Breast epithelium (tissue), 4 donors: ENCODE measurements around the gene ZMAT2. TPM values are rescaled to one million over a fixed set of nuclear protein-coding genes. Genes with fewer than 3 reads are reported as not detected.
A peak's percentile ranks its signal among the peaks of the same experiment; 100 is the strongest.

Experiments
- DNase-seq, 2 donors: peaks; one replicate each; pipeline ENCODE4 v3.0.0-alpha.2; 2019; ENCODE audit warnings: low spot score in 2 of 2
- H3K27ac ChIP-seq, 2 donors: fragments of 200-600 bp; sonication (generic) in 1 of 2; one replicate each; pipeline ENCODE4 v1.5.1; 2016 to 2019; ENCODE audit warnings: mild to moderate bottlenecking in 1 of 2
- H3K27me3 ChIP-seq, 2 donors: fragments of 200-600 bp; sonication (generic) in 1 of 2; one replicate each; pipeline versions ENCODE4 v1.5.1 to v1.6.0; 2017 to 2019; ENCODE audit warnings: control low read depth in 1 of 2, mild to moderate bottlenecking in 1 of 2
- H3K36me3 ChIP-seq: fragments of 200-600 bp; one replicate; pipeline ENCODE4 v1.5.1; 2019
- H3K4me1 ChIP-seq, 2 donors: fragments of 200-600 bp; sonication (generic); one replicate each; pipeline ENCODE4 v1.5.1; 2016 to 2019; ENCODE audit warnings: control low read depth in 1 of 2
- H3K4me3 ChIP-seq, 3 donors: fragments of 200-600 bp; sonication (generic); 1 replicate in 2 of 3; 2 replicates in 1 of 3; pipeline ENCODE4 v1.5.1; 2016 to 2019; ENCODE audit warnings: mild to moderate bottlenecking in 3 of 3, moderate library complexity in 2 of 3
- H3K9me3 ChIP-seq, 2 donors: fragments of 200-600 bp; sonication (generic) in 1 of 2; one replicate each; pipeline ENCODE4 v1.5.1; 2016 to 2019; ENCODE audit warnings: control low read depth in 1 of 2
- POLR2A ChIP-seq: fragments of 450-650 bp; IDR thresholded peaks from one replicate; pipeline ENCODE4 v1.6.1; 2016; ENCODE audit warnings: antibody characterized with exemption, mild to moderate bottlenecking, moderate library complexity
- POLR2AphosphoS5 ChIP-seq, 3 donors: sonication (generic); formaldehyde crosslinking; IDR thresholded peaks; one replicate each; pipeline ENCODE4 v1.6.1; 2017; ENCODE audit warnings: antibody characterized with exemption in 3 of 3
- intact Hi-C: fragments of 100-400 bp; cut with DNase I; formaldehyde crosslinking; loops from one replicate; pipeline ENCODE4 v1.15.1; 2023; ENCODE audit warnings: low total_unique reads
- total RNA-seq, 3 donors: library from RNA; depleted of rRNA; stranded (reverse); fragments of >200 nt; gene quantifications; one replicate each; pipeline ENCODE4 v1.1.0, GENCODE V29; 2016
- TF ChIP-seq, protein P1 (sequence below), 3 donors: fragments of 450-650 bp; IDR thresholded peaks; one replicate each; pipeline ENCODE4 v1.5.1; 2016 to 2017; ENCODE audit warnings: antibody characterized with exemption in 3 of 3, mild to moderate bottlenecking in 3 of 3, moderate library complexity in 3 of 3

The ZMAT2 gene
- total RNA-seq, 3 donors from 2014 or later, result 45.2 to 55.0 (median 52.2) TPM

DNA sequence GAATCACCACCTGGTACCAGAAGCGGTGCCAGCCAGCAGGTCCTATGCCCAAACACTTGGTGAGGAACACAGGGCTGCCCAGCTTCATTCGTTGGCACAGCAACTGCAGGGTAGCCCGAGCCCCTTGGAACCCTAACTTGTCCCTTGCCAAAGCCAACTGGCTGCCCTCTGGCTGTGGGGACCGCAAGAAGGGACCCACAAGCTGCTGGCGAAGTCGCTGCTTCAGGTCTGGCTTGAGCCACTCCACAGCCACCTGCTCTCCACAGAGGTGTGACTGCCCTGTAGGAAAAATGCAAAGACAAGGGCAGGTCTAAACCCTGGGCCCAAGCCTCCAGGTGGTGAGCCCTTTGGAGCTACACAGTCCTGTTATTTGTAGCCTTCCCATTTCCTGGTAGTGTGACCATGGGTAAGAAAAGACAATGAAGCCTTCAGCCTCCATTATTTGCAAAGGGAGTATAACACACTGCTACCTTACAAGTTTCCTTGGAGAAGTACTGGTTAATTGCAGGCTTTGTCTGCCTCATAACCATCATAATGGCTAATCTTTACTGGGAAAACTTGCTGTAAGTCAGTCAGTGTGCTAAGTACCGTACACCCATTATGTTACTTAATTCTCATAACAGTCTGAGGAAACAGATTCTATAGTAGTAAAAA lies 28.6 kb upstream of the ZMAT2 start:
- DNase-seq, result no peak
- Histone ChIP-seq H3K27me3 (no peaks in the 10 kb centered on the region), H3K27ac (no peak overlapping the region), H3K9me3 (no peaks in the 10 kb centered on the region), H3K36me3 (peaks cover 6% of the 10 kb centered on the region), H3K4me3 (no peak overlapping the region), H3K4me1 (peaks cover 0 to under 1% of the 10 kb centered on the region in 2 donors)
- TF ChIP-seq POLR2AphosphoS5 (IDR thresholded peaks at IDR 0.05), result no peak
- TF ChIP-seq, protein P1, sequence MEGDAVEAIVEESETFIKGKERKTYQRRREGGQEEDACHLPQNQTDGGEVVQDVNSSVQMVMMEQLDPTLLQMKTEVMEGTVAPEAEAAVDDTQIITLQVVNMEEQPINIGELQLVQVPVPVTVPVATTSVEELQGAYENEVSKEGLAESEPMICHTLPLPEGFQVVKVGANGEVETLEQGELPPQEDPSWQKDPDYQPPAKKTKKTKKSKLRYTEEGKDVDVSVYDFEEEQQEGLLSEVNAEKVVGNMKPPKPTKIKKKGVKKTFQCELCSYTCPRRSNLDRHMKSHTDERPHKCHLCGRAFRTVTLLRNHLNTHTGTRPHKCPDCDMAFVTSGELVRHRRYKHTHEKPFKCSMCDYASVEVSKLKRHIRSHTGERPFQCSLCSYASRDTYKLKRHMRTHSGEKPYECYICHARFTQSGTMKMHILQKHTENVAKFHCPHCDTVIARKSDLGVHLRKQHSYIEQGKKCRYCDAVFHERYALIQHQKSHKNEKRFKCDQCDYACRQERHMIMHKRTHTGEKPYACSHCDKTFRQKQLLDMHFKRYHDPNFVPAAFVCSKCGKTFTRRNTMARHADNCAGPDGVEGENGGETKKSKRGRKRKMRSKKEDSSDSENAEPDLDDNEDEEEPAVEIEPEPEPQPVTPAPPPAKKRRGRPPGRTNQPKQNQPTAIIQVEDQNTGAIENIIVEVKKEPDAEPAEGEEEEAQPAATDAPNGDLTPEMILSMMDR (IDR thresholded peaks at IDR 0.05), result no peak
- TF ChIP-seq POLR2A, result no peak
- intact Hi-C loops, result no loop called here

DNA sequence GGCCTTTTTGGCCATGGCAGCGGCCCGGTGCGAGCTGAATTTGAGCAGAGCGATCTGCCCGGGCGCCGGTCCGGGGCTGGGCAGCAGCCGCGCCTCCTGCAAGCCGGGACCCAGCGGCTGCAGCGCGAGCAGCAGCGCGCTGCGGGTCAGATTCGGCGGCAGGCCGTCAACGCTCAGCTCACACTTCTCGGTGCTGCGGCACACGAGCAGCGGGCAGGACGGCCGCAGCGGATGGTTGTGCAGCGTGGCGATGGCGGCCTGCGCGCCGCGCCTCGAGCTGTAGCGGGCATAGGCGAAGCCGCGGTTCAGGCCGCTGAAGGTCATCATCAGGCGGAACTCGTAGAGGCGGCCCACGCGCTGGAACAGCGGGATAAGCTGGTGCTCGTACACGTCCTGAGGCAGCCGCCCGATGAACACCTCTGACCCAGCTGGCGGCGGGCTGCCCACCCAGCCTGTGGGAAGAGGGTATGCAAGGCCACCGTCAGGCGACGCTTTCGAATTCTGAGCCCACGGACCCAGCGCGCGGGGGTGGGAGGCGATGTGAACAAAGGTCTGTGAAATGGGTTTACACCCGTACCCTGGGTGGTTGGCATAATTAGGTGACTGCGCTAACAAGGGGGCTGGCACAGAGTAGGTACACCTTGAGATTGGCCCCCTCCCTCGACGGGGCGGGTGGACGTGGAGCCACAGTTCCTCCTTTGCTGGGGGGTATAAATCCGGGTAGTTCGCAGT lies 27.6 kb upstream of the ZMAT2 start:
- H3K4me3 ChIP-seq, result peak overlapping the region in 2 of 3 donors; percentile 28 to 44

DNA sequence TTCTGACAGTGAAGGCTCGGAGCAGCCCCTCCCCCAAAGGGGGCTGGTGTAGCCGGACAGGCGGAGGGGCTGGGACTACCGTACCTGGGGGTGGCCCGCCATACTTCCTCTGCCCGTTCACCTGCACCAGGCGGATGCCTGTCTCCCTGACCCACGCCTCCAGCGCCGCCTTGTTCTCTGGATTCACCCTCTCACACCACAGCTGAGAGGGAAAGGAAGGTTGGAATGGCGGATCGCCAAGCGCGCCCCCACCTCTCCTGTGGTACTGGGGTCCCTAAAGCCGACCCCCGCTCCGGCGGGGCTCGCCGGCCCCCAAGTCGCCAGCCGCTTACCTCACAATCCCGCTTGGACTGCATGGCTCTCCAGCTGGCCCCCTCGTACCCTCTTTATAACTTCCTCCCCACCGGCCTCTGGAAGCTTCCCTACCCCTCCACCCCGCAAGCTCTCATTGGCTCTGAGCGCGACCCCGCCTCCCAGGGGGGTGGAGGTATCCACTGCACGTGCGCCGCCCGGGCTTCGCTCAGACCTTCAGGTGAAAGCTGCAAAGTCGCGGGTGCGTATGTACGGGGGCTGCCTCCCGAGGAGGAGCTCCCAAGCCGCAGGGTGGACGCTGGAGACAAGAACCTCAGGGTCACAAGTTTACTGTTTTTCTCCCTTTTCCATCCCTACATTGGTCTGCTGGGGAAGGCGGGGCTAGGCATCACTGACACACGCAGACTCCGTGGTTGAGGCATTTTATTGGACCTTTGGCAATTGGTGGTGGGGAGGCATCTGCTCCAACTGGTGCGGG lies 26.9 kb upstream of the ZMAT2 start, which contains the start of gene DND1:
Gene DND1 (minus strand): TSS at position 390 of the 790 bp plus-strand sequence. CDS start 34 bp downstream, at position 356.
- H3K27ac ChIP-seq, result no peak within 1 kb of the TSS
- H3K4me1 ChIP-seq, result no peaks in the 10 kb centered on the region
- no peaks in the 10 kb centered on the region for H3K27me3 ChIP-seq
- no peak for DNase-seq
- TF ChIP-seq POLR2AphosphoS5 (IDR thresholded peaks at IDR 0.05), result no peak
- TF ChIP-seq, protein P1 (IDR thresholded peaks at IDR 0.05), result no peak
- TF ChIP-seq POLR2A, result no peak
- peak within 1 kb of the TSS in 2 of 3 donors; percentile 28 to 44 for H3K4me3 ChIP-seq
- no peaks in the 10 kb centered on the region for H3K9me3 ChIP-seq
- intact Hi-C loops, result no loop called here
- peaks cover 6% of the 10 kb centered on the region for H3K36me3 ChIP-seq

More for the DNA sequence above, 27.6 kb upstream of the ZMAT2 start:
- no peak for DNase-seq
- Histone ChIP-seq H3K4me1 (no peaks in the 10 kb centered on the region), H3K9me3 (no peaks in the 10 kb centered on the region), H3K27me3 (no peaks in the 10 kb centered on the region), H3K27ac (no peak overlapping the region), H3K36me3 (peaks cover 6% of the 10 kb centered on the region)
- intact Hi-C loops, result no loop called here
- TF ChIP-seq POLR2AphosphoS5 (IDR thresholded peaks at IDR 0.05), result no peak
- TF ChIP-seq POLR2A, result no peak
- TF ChIP-seq, protein P1 (IDR thresholded peaks at IDR 0.05), result no peak

DNA sequence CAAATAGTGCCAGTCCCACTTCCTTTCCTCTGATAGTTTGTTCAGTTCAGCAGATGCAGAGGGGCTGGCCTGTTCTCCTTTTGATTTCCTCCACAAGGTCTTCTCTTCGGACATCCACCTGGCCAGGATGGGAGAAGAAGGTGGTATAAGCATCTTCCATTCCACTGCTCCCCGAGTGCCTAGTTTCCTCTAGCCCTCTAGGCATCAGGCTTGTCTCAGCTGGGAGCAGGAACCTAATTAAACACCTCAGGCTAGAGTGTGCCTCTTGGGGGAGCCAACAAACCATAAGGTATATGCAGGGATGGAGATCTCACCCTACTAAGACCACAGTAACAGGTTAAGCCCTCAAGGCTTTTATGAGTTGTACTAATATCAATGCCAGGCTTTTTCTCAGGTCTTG lies 26.0 kb upstream of the ZMAT2 start:
- Histone ChIP-seq H3K27me3 (no peaks in the 10 kb centered on the region), H3K4me3 (no peak overlapping the region), H3K27ac (no peak overlapping the region), H3K36me3 (peaks cover 6% of the 10 kb centered on the region), H3K9me3 (no peaks in the 10 kb centered on the region), H3K4me1 (no peaks in the 10 kb centered on the region)
- no peak for TF ChIP-seq POLR2AphosphoS5 (IDR thresholded peaks at IDR 0.05)
- TF ChIP-seq, protein P1 (IDR thresholded peaks at IDR 0.05), result no peak
- no peak for TF ChIP-seq POLR2A
- DNase-seq, result no peak
- intact Hi-C loops, result no loop called here
